GM23248 (cell line): ENCODE data around the gene CDHR3. TPM values are rescaled to one million over a fixed set of nuclear protein-coding genes. Genes with fewer than 3 reads are reported as not detected.
A peak's percentile ranks its signal among the peaks of the same experiment; 100 is the strongest.

Experiments
- DNase-seq: peaks from one replicate; pipeline ENCODE4 v3.0.0-alpha.2; 2015
- H2AFZ ChIP-seq: fragments of 200-600 bp; sonication (generic); 2 replicates; pipeline ENCODE4 v1.6.1; 2016; ENCODE audit warnings: antibody characterized with exemption
- H3F3A ChIP-seq: fragments of 200-600 bp; sonication (generic); 2 replicates; pipeline ENCODE4 v1.6.1; 2016; ENCODE audit warnings: mild to moderate bottlenecking, antibody characterized with exemption, mixed run types; ENCODE audit not compliant: insufficient read depth
- H3K27ac ChIP-seq: fragments of 200-600 bp; sonication (generic); 2 replicates; pipeline ENCODE4 v1.5.1; 2016; ENCODE audit warnings: mild to moderate bottlenecking
- H3K27me3 ChIP-seq: fragments of 200-600 bp; sonication (generic); replicated peaks from 2 replicates; pipeline ENCODE4 v1.6.1; 2016; ENCODE audit warnings: mild to moderate bottlenecking; ENCODE audit not compliant: insufficient read depth
- H3K36me3 ChIP-seq: fragments of 200-600 bp; sonication (generic); 2 replicates; pipeline ENCODE4 v1.6.1; 2016; ENCODE audit warnings: low read depth, mild to moderate bottlenecking
- H3K4me1 ChIP-seq: fragments of 200-600 bp; sonication (generic); 2 replicates; pipeline ENCODE4 v1.6.1; 2016; ENCODE audit warnings: mild to moderate bottlenecking; ENCODE audit not compliant: insufficient read depth
- H3K4me2 ChIP-seq: fragments of 200-600 bp; sonication (generic); one replicate; pipeline ENCODE4 v1.6.1; 2016; ENCODE audit warnings: mild to moderate bottlenecking; ENCODE audit not compliant: unreplicated experiment
- H3K4me3 ChIP-seq: fragments of 200-600 bp; sonication (generic); 2 replicates; pipeline ENCODE4 v1.5.1; 2016; ENCODE audit warnings: mild to moderate bottlenecking
- H3K79me2 ChIP-seq: fragments of 200-600 bp; sonication (generic); 2 replicates; pipeline ENCODE4 v1.6.1; 2016; ENCODE audit warnings: mild to moderate bottlenecking; ENCODE audit not compliant: insufficient read depth
- H3K9ac ChIP-seq: fragments of 200-600 bp; sonication (generic); 2 replicates; pipeline ENCODE4 v1.6.1; 2016; ENCODE audit warnings: mild to moderate bottlenecking
- H3K9me2 ChIP-seq: fragments of 200-600 bp; sonication (generic); 2 replicates; pipeline ENCODE4 v1.6.1; 2016; ENCODE audit warnings: mixed run types, mild to moderate bottlenecking, moderate library complexity; ENCODE audit not compliant: insufficient read depth
- H3K9me3 ChIP-seq: fragments of 200-600 bp; sonication (generic); one replicate; pipeline ENCODE4 v1.6.1; 2017; ENCODE audit warnings: low read depth
- H4K20me1 ChIP-seq: fragments of 200-600 bp; sonication (generic); 2 replicates; pipeline ENCODE4 v1.6.0; 2016; ENCODE audit not compliant: insufficient read depth
- EZH2 ChIP-seq: fragments of 200-600 bp; sonication (generic); IDR thresholded peaks from 2 replicates; pipeline ENCODE4 v1.6.1; 2018; ENCODE audit warnings: antibody characterized with exemption, mild to moderate bottlenecking; ENCODE audit not compliant: insufficient read depth, poor library complexity, severe bottlenecking
- EZH2phosphoT487 ChIP-seq: fragments of 200-600 bp; sonication (generic); IDR thresholded peaks from 2 replicates; pipeline ENCODE4 v1.6.1; 2018; ENCODE audit warnings: antibody characterized with exemption, moderate library complexity, mild to moderate bottlenecking, low read depth; ENCODE audit not compliant: insufficient read depth
- WGBS, 2 experiments: methylation state at CpG; one replicate each; pipeline ENCODE4 v1.1.6; 2015 to 2017; ENCODE audit warnings: low lambda C conversion rate in 2 of 2, low coverage in 1 of 2; ENCODE audit errors: missing lambda C conversion rate in 2 of 2; 5-methylcytosine and 5-hydroxymethylcytosine counted together
- in situ Hi-C: fragments of 300-500 bp; cut with MboI; formaldehyde crosslinking; loops from 2 replicates; pipeline ENCODE4 v1.15.0; 2020
- polyA plus RNA-seq: library from polyadenylated mRNA; unstranded; fragments of >200 nt; fragmentation: Nextera tagmentation; extraction: Ambion mirVana; gene quantifications from 2 replicates; pipeline ENCODE4 v1.2.1, GENCODE V29; 2016
- total RNA-seq: library from RNA; depleted of rRNA; stranded (reverse); fragments of >200 nt; shearing (Covaris generic); gene quantifications from 2 replicates; pipeline ENCODE4 v1.2.3, GENCODE V29; 2014

Gene CDHR3
- total and polyA plus RNA-seq, 2 experiments from 2014 or later, result 2.6 to 3.6 TPM

GRCh38 chr7:105985672-105986215 lies 22.7 kb downstream of the CDHR3 start:
- no peaks in the 10 kb centered on the region for H3K27me3 ChIP-seq
- peaks cover 8% of the 10 kb centered on the region; the same call in 1 of the 2 replicates for H3K4me1 ChIP-seq
- H2AFZ ChIP-seq, result no peak overlapping the region
- no peaks in the 10 kb centered on the region for H3F3A ChIP-seq
- 47 to 53% methylated on average over 2 of the region's 2 CpGs for WGBS, 2 experiments
- no peak overlapping the region for H3K4me2 ChIP-seq
- H3K9me2 ChIP-seq, result no peaks in the 10 kb centered on the region
- no peaks in the 10 kb centered on the region for H4K20me1 ChIP-seq
- no peak for DNase-seq
- TF ChIP-seq EZH2phosphoT487 (no peak), EZH2 (no peak)
- H3K4me3 ChIP-seq, result no peak overlapping the region
- no peaks in the 10 kb centered on the region for H3K9me3 ChIP-seq
- no peak overlapping the region for H3K27ac ChIP-seq
- H3K79me2 ChIP-seq, result no peaks in the 10 kb centered on the region
- in situ Hi-C loops, result no loop called here
- no peaks in the 10 kb centered on the region for H3K36me3 ChIP-seq
- no peak overlapping the region for H3K9ac ChIP-seq

- Histone ChIP-seq H3K4me2 (no peak overlapping the region), H3K9ac (no peak overlapping the region), H2AFZ (no peak overlapping the region), H3K4me3 (no peak overlapping the region), H3K27ac (no peak overlapping the region), H3K27me3 (no peaks in the 10 kb centered on the region), H3K36me3 (no peaks in the 10 kb centered on the region), H3K9me2 (no peaks in the 10 kb centered on the region), H3K9me3 (no peaks in the 10 kb centered on the region), H3K79me2 (no peaks in the 10 kb centered on the region), H3F3A (no peaks in the 10 kb centered on the region), H3K4me1 (peaks cover 8% of the 10 kb centered on the region; the same call in 1 of the 2 replicates), H4K20me1 (no peaks in the 10 kb centered on the region)
- 89 to 90% methylated on average over 2 of the region's 2 CpGs for WGBS, 2 experiments
- no peak for DNase-seq
- no peak for TF ChIP-seq EZH2phosphoT487
- TF ChIP-seq EZH2, result no peak
- in situ Hi-C loops, result no loop called here
Measured at GRCh38 chr7:105987046-105987445, 24.0 kb downstream of the CDHR3 start.

- Histone ChIP-seq H3K4me3 (no peak overlapping the region), H2AFZ (no peak overlapping the region), H3K79me2 (no peaks in the 10 kb centered on the region), H3K4me2 (peak overlapping the region; percentile 24), H3K9me3 (no peaks in the 10 kb centered on the region), H4K20me1 (no peaks in the 10 kb centered on the region), H3K36me3 (no peaks in the 10 kb centered on the region), H3K27ac (no peak overlapping the region), H3K9me2 (no peaks in the 10 kb centered on the region), H3K9ac (no peak overlapping the region), H3K4me1 (peaks cover 8% of the 10 kb centered on the region; the same call in 1 of the 2 replicates), H3K27me3 (no peaks in the 10 kb centered on the region), H3F3A (no peaks in the 10 kb centered on the region)
- in situ Hi-C loops, result no loop called here
- TF ChIP-seq EZH2phosphoT487 (no peak), EZH2 (no peak)
- peak; percentile 18 for DNase-seq
- 29 to 32% methylated on average over 3 of the region's 3 CpGs for WGBS, 2 experiments
Measured at GRCh38 chr7:105988276-105988675, 25.2 kb downstream of the CDHR3 start.

GRCh38 chr7:105989191-105989590 lies 26.1 kb downstream of the CDHR3 start:
- no peak for TF ChIP-seq EZH2phosphoT487
- no peak for TF ChIP-seq EZH2
- Histone ChIP-seq H3K9me2 (no peaks in the 10 kb centered on the region), H3F3A (no peaks in the 10 kb centered on the region), H3K27ac (no peak overlapping the region), H3K4me2 (no peak overlapping the region), H3K79me2 (no peaks in the 10 kb centered on the region), H3K36me3 (no peaks in the 10 kb centered on the region), H3K4me1 (peaks cover 8% of the 10 kb centered on the region; the same call in 1 of the 2 replicates), H3K4me3 (no peak overlapping the region), H3K27me3 (no peaks in the 10 kb centered on the region), H4K20me1 (no peaks in the 10 kb centered on the region), H3K9me3 (no peaks in the 10 kb centered on the region), H2AFZ (no peak overlapping the region), H3K9ac (no peak overlapping the region)
- in situ Hi-C loops, result no loop called here
- DNase-seq, result no peak
- WGBS, 2 experiments, result 63 to 67% methylated on average over 2 of the region's 2 CpGs

GRCh38 chr7:105989686-105990085 lies 26.6 kb downstream of the CDHR3 start:
- H3K27ac ChIP-seq, result no peak overlapping the region
- TF ChIP-seq EZH2 (no peak), EZH2phosphoT487 (no peak)
- in situ Hi-C loops, result no loop called here
- no peaks in the 10 kb centered on the region for H3K79me2 ChIP-seq
- peaks cover 8% of the 10 kb centered on the region; the same call in 1 of the 2 replicates for H3K4me1 ChIP-seq
- no peaks in the 10 kb centered on the region for H4K20me1 ChIP-seq
- no peak overlapping the region for H3K4me2 ChIP-seq
- no peak overlapping the region for H3K4me3 ChIP-seq
- no peaks in the 10 kb centered on the region for H3K27me3 ChIP-seq
- no peaks in the 10 kb centered on the region for H3F3A ChIP-seq
- no peaks in the 10 kb centered on the region for H3K36me3 ChIP-seq
- DNase-seq, result no peak
- H3K9ac ChIP-seq, result no peak overlapping the region
- no peak overlapping the region for H2AFZ ChIP-seq
- H3K9me2 ChIP-seq, result no peaks in the 10 kb centered on the region
- H3K9me3 ChIP-seq, result no peaks in the 10 kb centered on the region
